ENCODE results near the gene PGLYRP1.

PGLYRP1 gene, protein sequence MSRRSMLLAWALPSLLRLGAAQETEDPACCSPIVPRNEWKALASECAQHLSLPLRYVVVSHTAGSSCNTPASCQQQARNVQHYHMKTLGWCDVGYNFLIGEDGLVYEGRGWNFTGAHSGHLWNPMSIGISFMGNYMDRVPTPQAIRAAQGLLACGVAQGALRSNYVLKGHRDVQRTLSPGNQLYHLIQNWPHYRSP

DNA sequence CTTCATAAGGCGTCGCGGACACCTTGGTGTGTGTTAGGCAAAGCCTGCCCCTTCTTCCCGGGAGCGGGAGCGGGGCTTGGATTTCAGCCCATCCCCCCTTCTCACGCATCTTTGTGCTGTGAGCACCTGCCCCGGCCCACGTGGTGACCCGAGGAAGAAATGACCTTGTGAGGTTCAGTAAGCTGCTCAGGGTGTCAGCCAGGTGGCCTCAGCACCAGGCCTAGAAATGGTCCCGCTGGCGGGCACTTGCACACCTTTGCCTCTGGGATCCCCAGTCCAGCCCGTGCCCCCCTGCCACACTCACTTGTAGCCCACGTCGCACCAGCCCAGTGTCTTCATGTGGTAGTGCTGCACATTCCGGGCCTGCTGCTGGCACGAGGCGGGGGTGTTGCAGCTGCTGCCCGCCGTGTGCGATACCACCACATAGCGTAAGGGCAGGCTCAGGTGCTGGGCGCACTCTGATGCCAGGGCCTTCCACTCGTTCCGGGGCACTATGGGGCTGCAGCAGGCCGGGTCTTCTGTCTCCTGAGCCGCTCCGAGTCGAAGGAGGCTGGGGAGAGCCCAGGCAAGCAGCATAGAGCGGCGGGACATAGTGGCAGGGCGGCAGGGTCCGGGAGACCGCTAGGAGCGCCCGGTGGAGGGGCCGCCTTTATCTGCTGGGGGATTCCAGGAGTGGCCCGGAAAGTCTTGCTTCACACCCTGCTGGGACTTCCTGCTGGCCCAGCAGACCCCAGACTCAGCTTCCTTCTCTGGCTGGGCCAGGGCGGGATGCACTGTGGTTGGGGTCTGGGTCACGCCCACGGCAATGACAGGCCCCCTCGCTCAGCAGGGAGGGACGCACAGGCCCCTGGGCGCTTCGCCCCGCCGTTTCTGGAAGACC is at the start of gene PGLYRP1:
TSS of gene PGLYRP1 (minus strand) at position 623 of the 880 bp plus-strand sequence. CDS start at position 591, 32 bp downstream.
- in situ Hi-C loops (cut with HindIII; ENCODE audit: low pct_ligation_motif_present, low sequenced_read_pairs): no loop called here
- no peak within 1 kb of the TSS for H3K27ac ChIP-seq
- DNase-seq: no peak
- TF ChIP-seq, protein P1, sequence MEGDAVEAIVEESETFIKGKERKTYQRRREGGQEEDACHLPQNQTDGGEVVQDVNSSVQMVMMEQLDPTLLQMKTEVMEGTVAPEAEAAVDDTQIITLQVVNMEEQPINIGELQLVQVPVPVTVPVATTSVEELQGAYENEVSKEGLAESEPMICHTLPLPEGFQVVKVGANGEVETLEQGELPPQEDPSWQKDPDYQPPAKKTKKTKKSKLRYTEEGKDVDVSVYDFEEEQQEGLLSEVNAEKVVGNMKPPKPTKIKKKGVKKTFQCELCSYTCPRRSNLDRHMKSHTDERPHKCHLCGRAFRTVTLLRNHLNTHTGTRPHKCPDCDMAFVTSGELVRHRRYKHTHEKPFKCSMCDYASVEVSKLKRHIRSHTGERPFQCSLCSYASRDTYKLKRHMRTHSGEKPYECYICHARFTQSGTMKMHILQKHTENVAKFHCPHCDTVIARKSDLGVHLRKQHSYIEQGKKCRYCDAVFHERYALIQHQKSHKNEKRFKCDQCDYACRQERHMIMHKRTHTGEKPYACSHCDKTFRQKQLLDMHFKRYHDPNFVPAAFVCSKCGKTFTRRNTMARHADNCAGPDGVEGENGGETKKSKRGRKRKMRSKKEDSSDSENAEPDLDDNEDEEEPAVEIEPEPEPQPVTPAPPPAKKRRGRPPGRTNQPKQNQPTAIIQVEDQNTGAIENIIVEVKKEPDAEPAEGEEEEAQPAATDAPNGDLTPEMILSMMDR (IDR thresholded peaks at IDR 0.05; ENCODE audit: low read depth, low read length, missing control alignments): no peak
- no peak within 1 kb of the TSS for H3K4me3 ChIP-seq (ENCODE audit: low read depth, low read length)
- H3K36me3 ChIP-seq (replicated peaks): no peaks in the 10 kb centered on the region
- H3K27me3 ChIP-seq (replicated peaks): peaks cover 14% of the 10 kb centered on the region

DNA sequence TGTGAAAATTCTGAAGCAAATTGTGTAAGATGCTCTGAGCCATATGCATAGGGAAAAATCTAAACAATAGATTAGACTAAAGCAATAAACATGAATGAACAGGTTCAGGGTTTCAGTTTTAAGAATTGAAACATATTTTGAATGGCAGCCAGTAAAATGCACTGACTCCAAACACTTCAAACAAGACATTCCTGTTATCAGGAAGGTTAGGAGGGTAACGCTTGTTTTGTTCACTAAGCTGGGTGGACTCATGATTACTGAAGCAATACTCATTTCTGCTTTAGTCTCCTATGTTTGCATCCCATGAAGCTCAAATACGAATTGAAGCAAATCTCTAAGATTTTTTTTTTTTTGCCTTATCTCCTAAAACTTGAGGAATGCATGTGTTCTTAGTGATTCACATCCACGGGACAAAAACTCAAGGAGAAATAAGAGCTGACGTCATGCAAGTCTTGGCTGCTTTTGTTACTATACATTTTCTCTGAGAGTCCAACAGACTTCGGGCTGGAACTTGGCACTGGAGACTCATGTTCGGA is 47.0 kb upstream of the PGLYRP1 start:
- TF ChIP-seq, protein P1 (IDR thresholded peaks at IDR 0.05; ENCODE audit: low read depth, low read length, missing control alignments): no peak
- peak; percentile 96 for DNase-seq
- in situ Hi-C loops (cut with HindIII; ENCODE audit: low pct_ligation_motif_present, low sequenced_read_pairs): no loop called here
- Histone ChIP-seq H3K4me3 (ENCODE audit: low read depth, low read length) (no peak overlapping the region), H3K36me3 (replicated peaks) (no peaks in the 10 kb centered on the region), H3K27me3 (replicated peaks) (peaks cover 6% of the 10 kb centered on the region), H3K27ac (peak overlapping the region; percentile 65)

DNA sequence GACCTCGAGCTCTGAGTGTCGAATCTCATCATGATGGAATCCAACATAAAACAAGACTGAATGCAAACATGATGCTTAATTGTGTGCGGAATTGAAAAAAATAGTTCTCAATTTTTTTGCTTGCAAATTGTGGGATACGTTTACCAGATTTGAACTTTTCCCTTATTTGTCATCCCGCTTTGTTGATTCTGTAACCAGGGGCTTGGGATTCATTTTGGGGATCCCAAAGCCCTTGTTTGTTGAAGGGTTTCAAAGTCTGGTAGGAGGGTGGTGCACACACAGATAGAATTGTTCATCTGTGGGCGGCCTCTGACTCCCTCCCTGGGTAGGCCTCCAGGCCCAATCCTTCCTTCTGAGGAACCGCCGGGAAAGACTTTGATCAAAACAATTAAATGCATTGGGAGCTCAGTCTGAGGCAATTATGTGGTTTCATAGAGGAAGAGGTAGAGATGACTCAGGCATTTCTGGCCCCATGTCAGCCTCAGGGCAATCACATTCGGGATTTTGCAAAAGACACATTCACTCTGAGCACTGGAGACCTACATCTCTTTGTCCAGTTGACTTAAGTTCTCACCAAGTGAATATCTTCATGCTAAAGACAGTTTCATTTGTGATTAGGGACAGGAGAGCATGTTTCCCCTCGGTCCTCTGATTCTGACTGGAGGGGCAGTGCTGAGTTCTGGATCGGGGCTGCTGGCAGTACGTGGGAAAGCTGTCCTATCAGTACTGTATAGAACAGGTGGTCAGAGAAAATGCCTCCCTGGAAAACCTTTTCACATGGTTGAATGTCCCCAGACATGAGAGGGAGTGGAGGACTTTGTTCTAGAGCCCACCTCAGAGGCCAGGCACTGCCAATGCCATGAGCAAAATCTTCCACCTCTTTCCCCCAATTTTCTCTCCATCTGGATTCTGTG is 45.7 kb upstream of the PGLYRP1 start:
- DNase-seq: peak; percentile 78
- TF ChIP-seq, protein P1 (IDR thresholded peaks at IDR 0.05; ENCODE audit: low read depth, low read length, missing control alignments): peak; percentile 4
- peak overlapping the region; percentile 65 for H3K27ac ChIP-seq
- no peak overlapping the region for H3K4me3 ChIP-seq (ENCODE audit: low read depth, low read length)
- in situ Hi-C loops (cut with HindIII; ENCODE audit: low pct_ligation_motif_present, low sequenced_read_pairs): no loop called here
- no peaks in the 10 kb centered on the region for H3K36me3 ChIP-seq (replicated peaks)
- H3K27me3 ChIP-seq (replicated peaks): no peaks in the 10 kb centered on the region

DNA sequence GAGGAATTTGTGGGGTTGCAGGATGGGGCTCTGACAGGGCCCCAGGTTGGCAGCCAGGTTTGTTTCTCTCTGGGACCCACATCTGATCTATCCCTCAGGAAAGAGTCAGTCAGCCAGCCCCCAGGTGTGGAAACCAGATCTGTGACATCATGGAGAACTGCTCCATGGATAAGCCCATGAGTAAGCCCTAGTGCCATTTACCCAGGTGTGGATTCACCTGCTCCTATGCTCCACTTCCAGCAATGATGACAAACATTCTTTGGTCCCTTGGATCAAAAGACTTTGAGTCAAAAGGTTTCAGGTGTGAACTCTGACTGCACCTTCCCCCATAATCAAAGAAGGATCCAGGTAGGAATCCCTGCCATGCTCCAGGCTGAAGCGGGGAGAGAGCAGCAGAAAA is 44.8 kb upstream of the PGLYRP1 start:
- H3K27ac ChIP-seq: no peak overlapping the region
- in situ Hi-C loops (cut with HindIII; ENCODE audit: low pct_ligation_motif_present, low sequenced_read_pairs): no loop called here
- TF ChIP-seq, protein P1 (IDR thresholded peaks at IDR 0.05; ENCODE audit: low read depth, low read length, missing control alignments): no peak
- H3K27me3 ChIP-seq (replicated peaks): peaks cover 2% of the 10 kb centered on the region
- DNase-seq: no peak
- no peak overlapping the region for H3K4me3 ChIP-seq (ENCODE audit: low read depth, low read length)
- no peaks in the 10 kb centered on the region for H3K36me3 ChIP-seq (replicated peaks)

DNA sequence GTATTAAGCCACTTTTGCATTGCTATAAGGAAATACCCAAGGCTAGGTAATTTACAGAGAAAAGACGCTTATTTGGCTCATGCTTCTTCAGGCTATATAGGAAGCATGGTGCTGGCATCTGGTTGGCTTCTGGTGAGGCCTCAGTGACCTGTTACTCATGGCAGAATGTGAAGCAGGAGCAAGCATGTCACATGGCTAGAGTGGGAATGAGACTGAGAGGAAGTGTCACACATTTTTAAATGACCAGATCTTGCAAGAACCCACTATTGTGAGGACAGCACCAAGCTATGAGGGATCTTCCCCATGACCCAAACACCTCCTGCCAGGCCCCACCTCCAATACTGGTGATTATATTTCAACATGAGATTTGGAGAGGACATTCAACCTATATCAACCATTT is 43.6 kb upstream of the PGLYRP1 start:
- Histone ChIP-seq H3K4me3 (ENCODE audit: low read depth, low read length) (no peak overlapping the region), H3K27me3 (replicated peaks) (peaks cover 2% of the 10 kb centered on the region), H3K36me3 (replicated peaks) (no peaks in the 10 kb centered on the region), H3K27ac (no peak overlapping the region)
- TF ChIP-seq, protein P1 (IDR thresholded peaks at IDR 0.05; ENCODE audit: low read depth, low read length, missing control alignments): no peak
- in situ Hi-C loops (cut with HindIII; ENCODE audit: low pct_ligation_motif_present, low sequenced_read_pairs): no loop called here
- DNase-seq: no peak

Measured in brain microvascular endothelial cell (primary cell).